SK-N-MC (cell line): ENCODE data around the gene BRK1.
"Not testable (repeated sequence)": the region's sequence is repeated elsewhere in the genome, so short reads cannot be mapped to it uniquely, and the experiment has no call there.

ENCODE experiments used
- DNase-seq: peaks from one replicate; pipeline ENCODE4 v3.0.0-alpha.2; 2011; ENCODE audit warnings: low read depth, low spot score
- H3K27ac ChIP-seq: fragments of 200-600 bp; sonication (generic); 2 replicates; pipeline ENCODE4 v1.5.1; 2016; ENCODE audit warnings: mixed run types
- H3K36me3 ChIP-seq: fragments of 200-600 bp; sonication (generic); 2 replicates; pipeline ENCODE4 v1.6.1; 2017; ENCODE audit warnings: antibody characterized with exemption, low read length, mixed read lengths; ENCODE audit not compliant: insufficient read depth
- H3K4me3 ChIP-seq: fragments of 200-600 bp; sonication (generic); 2 replicates; pipeline ENCODE4 v1.5.1; 2016
- H3K9ac ChIP-seq: fragments of 200-600 bp; sonication (generic); 2 replicates; pipeline ENCODE4 v1.8.0; 2017; ENCODE audit warnings: mixed run types, mixed read lengths; ENCODE audit not compliant: insufficient read length
- H3K9me3 ChIP-seq: fragments of 200-600 bp; sonication (generic); 2 replicates; pipeline ENCODE4 v1.6.1; 2017; ENCODE audit warnings: low read depth, mild to moderate bottlenecking, antibody characterized with exemption, low read length, moderate library complexity, mixed read lengths
- EZH2 ChIP-seq: fragments of 200-600 bp; sonication (generic); IDR thresholded peaks from one replicate; pipeline ENCODE4 v1.6.1; 2017; ENCODE audit warnings: antibody characterized with exemption
- FOXP2 ChIP-seq: optimal IDR thresholded peaks from 2 replicates; pipeline ENCODE3; 2011; ENCODE audit warnings: mild to moderate bottlenecking, moderate library complexity; ENCODE audit not compliant: insufficient read depth; ENCODE audit errors: extremely low read length, control extremely low read depth
- POLR2AphosphoS5 ChIP-seq: IDR thresholded peaks from 2 replicates; pipeline ENCODE4 v1.6.1; 2012; ENCODE audit warnings: mild to moderate bottlenecking, low read depth, low read length, borderline replicate concordance

The BRK1 gene

GRCh38 chr3:10099041-10099440 is 16.4 kb upstream of the BRK1 start:
- H3K9ac ChIP-seq = no peak overlapping the region

GRCh38 chr3:10106919-10107318 is 8.6 kb upstream of the BRK1 start:
- Histone ChIP-seq H3K27ac (no peak overlapping the region), H3K4me3 (no peak overlapping the region), H3K9ac (no peak overlapping the region), H3K36me3 (no peaks in the 10 kb centered on the region), H3K9me3 (no peaks in the 10 kb centered on the region)
- no peak for DNase-seq
- TF ChIP-seq POLR2AphosphoS5 (no peak), EZH2 (no peak), FOXP2 (no peak)

More at GRCh38 chr3:10099041-10099440, 16.4 kb upstream of the BRK1 start:
- no peak for DNase-seq
- no peaks in the 10 kb centered on the region; the same call in 1 of the 2 replicates for H3K36me3 ChIP-seq
- TF ChIP-seq EZH2 = no peak
- no peak for TF ChIP-seq POLR2AphosphoS5
- no peak for TF ChIP-seq FOXP2
- no peaks in the 10 kb centered on the region for H3K9me3 ChIP-seq
- no peak overlapping the region for H3K27ac ChIP-seq
- no peak overlapping the region for H3K4me3 ChIP-seq

- no peak for TF ChIP-seq FOXP2
- TF ChIP-seq POLR2AphosphoS5 = no peak
- no peak for TF ChIP-seq EZH2
- Histone ChIP-seq H3K27ac (no peak within 1 kb of the TSS), H3K4me3 (no peak within 1 kb of the TSS), H3K36me3 (no peaks in the 10 kb centered on the region), H3K9ac (no peak within 1 kb of the TSS), H3K9me3 (no peaks in the 10 kb centered on the region)
- no peak for DNase-seq
Measured at GRCh38 chr3:10108091-10108490, 7.4 kb upstream of the BRK1 start, which contains the start of gene FANCD2OS. Gene FANCD2OS, minus strand, starts transcription at chr3:10108255. Its CDS starts 3,481 bp downstream, at chr3:10104774.

DNA sequence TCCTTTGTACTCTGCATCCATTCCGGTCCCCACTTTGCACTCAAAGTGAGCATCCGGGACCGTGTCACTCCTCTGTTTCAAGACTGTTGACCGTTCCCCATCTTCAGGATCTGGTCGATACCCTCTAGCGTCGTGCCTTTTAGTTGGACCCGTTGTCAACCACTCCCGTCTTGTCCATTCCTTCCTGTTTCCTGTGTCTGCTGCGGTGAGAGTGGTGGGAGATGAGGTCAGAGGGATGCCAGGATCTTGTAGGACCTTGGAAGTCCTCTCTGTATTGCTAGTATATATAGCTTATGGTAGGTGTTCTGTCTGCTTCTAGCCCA is 624 bp downstream of the BRK1 start:
- H3K9ac ChIP-seq = peak overlapping the region; percentile 83
- H3K9me3 ChIP-seq = no peaks in the 10 kb centered on the region
- TF ChIP-seq EZH2 = no peak
- no peak for TF ChIP-seq POLR2AphosphoS5
- no peak for TF ChIP-seq FOXP2
- H3K27ac ChIP-seq = no peak overlapping the region
- H3K36me3 ChIP-seq = no peaks in the 10 kb centered on the region
- peak overlapping the region; percentile 86 for H3K4me3 ChIP-seq
- no peak for DNase-seq

DNA sequence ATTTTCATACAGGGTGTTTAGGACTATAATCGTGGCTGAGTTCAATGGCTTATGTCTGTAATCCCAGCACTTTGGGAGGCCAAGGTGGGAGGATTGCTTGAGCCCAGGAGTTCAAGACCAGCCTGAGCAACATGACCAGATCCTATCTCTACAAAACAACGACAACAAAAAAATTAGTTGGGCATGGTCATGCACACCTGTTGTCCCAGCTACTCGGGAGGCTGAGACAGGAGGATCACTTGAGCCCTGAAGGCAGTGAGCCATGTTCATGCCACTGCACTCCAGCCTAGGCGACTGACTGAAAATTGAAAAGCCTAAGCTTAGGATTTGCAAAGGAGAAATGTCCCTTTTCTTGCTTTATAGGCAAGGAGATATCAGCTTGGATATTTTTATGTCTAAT is 1.5 kb downstream of the BRK1 start:
- no peak overlapping the region for H3K27ac ChIP-seq
- no peak for TF ChIP-seq EZH2
- no peak for TF ChIP-seq FOXP2
- no peak for TF ChIP-seq POLR2AphosphoS5
- H3K36me3 ChIP-seq = no peaks in the 10 kb centered on the region
- no peak for DNase-seq
- peak overlapping the region; percentile 86 for H3K4me3 ChIP-seq
- H3K9ac ChIP-seq = no peak overlapping the region
- H3K9me3 ChIP-seq = no peaks in the 10 kb centered on the region

DNA sequence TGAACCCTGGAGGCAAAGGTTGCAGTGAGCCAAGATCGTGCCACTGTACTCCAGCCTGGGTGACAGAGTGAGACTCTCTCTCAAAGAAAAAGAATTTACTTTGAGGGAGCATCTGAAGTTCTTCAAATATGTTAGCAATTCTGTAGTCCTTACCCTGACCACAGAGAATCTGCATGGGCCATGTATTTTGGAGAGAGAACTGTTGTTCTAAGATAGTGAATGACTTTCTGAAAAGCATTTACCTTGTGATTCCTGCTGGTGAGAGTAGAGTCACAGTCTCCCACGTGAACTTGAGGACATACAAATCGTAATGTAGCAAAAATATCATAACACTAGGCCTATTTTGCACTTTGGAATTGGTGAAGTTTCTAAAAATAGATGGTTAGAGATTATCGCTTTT is 3.9 kb downstream of the BRK1 start:
- TF ChIP-seq POLR2AphosphoS5 (no peak), EZH2 (no peak), FOXP2 (no peak)
- DNase-seq = no peak
- Histone ChIP-seq H3K9ac (no peak overlapping the region), H3K4me3 (no peak overlapping the region), H3K9me3 (no peaks in the 10 kb centered on the region), H3K36me3 (no peaks in the 10 kb centered on the region; the same call in 1 of the 2 replicates), H3K27ac (no peak overlapping the region)

- no peak overlapping the region for H3K27ac ChIP-seq
- no peaks in the 10 kb centered on the region for H3K9me3 ChIP-seq
- no peak overlapping the region for H3K4me3 ChIP-seq
- no peak overlapping the region for H3K9ac ChIP-seq
- TF ChIP-seq FOXP2 (no peak), POLR2AphosphoS5 (no peak), EZH2 (no peak)
- no peaks in the 10 kb centered on the region; the same call in 1 of the 2 replicates for H3K36me3 ChIP-seq
- no peak for DNase-seq
Measured at GRCh38 chr3:10121064-10121463, 5.6 kb downstream of the BRK1 start.

DNA sequence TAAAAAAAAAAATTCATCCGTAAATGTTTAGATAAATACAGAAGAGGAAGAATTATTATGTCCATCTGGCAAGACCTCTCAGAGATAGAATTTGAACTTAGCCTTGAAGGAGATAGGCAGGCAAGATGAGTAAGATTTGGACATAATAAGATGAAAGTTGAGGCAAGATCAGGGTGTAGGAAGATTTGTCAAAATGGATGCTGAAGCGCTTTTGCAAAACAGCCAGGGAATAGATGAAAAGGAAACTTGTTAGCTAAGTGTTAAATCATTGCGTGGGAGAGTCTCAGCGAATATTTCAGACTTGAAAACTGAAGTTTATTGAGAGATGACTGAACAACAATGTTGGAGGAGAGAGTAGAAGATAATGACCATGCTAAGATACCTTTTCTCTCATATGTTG is 7.2 kb downstream of the BRK1 start:
- TF ChIP-seq FOXP2 = no peak
- TF ChIP-seq POLR2AphosphoS5 = no peak
- no peak for TF ChIP-seq EZH2
- Histone ChIP-seq H3K9ac (no peak overlapping the region), H3K36me3 (peaks cover 6% of the 10 kb centered on the region; the same call in 1 of the 2 replicates), H3K4me3 (no peak overlapping the region), H3K9me3 (no peaks in the 10 kb centered on the region), H3K27ac (no peak overlapping the region)
- no peak for DNase-seq

- H3K27ac ChIP-seq, H3K36me3 ChIP-seq, DNase-seq, H3K9me3 ChIP-seq, H3K9ac ChIP-seq, H3K4me3 ChIP-seq: not testable (repeated sequence)
Measured at GRCh38 chr3:10135872-10136271, 20.4 kb downstream of the BRK1 start.

GRCh38 chr3:10136426-10137005 is 21.0 kb downstream of the BRK1 start:
- Histone ChIP-seq H3K9me3 (no peaks in the 10 kb centered on the region), H3K4me3 (no peak overlapping the region)
- no peak for DNase-seq

More at GRCh38 chr3:10136426-10137005, 21.0 kb downstream of the BRK1 start:
- Histone ChIP-seq H3K27ac (no peak overlapping the region), H3K9ac (no peak overlapping the region), H3K36me3 (no peaks in the 10 kb centered on the region)
- no peak for TF ChIP-seq EZH2
- no peak for TF ChIP-seq POLR2AphosphoS5
- TF ChIP-seq FOXP2 = no peak
